ENCODE results near the gene COL24A1.
"Not testable (repeated sequence)": the region's sequence is repeated elsewhere in the genome, so short reads cannot be mapped to it uniquely, and the experiment has no call there.

Gene COL24A1

GRCh38 chr1:86072474-86072873, 84.1 kb downstream of the COL24A1 start:
- H3K9me3 Mint-ChIP-seq; H3K27me3 Mint-ChIP-seq; H3K36me3 Mint-ChIP-seq (ENCODE audit: low read depth); H3K4me3 Mint-ChIP-seq; H3K4me1 Mint-ChIP-seq; H3K27ac Mint-ChIP-seq; ATAC-seq; DNase-seq: not testable (repeated sequence)

- not testable (repeated sequence) for DNase-seq; H3K27me3 Mint-ChIP-seq; H3K4me3 Mint-ChIP-seq; ATAC-seq; H3K9me3 Mint-ChIP-seq; H3K36me3 Mint-ChIP-seq (ENCODE audit: low read depth); H3K4me1 Mint-ChIP-seq; H3K27ac Mint-ChIP-seq
Measured at GRCh38 chr1:86071870-86072269, 84.7 kb downstream of the COL24A1 start.

GRCh38 chr1:86069757-86070145, 86.8 kb downstream of the COL24A1 start:
- Mint-ChIP-seq H3K36me3 (ENCODE audit: low read depth) (no peaks in the 10 kb centered on the region), H3K27ac (no peak overlapping the region), H3K27me3 (no peaks in the 10 kb centered on the region), H3K4me3 (no peak overlapping the region), H3K4me1 (no peaks in the 10 kb centered on the region), H3K9me3 (peaks cover 4% of the 10 kb centered on the region)
- DNase-seq (no peak), ATAC-seq (no peak)

- Mint-ChIP-seq H3K9me3 (peaks cover 4% of the 10 kb centered on the region), H3K36me3 (ENCODE audit: low read depth) (no peaks in the 10 kb centered on the region), H3K27ac (no peak overlapping the region), H3K27me3 (no peaks in the 10 kb centered on the region), H3K4me1 (no peaks in the 10 kb centered on the region), H3K4me3 (no peak overlapping the region)
- no peak for DNase-seq
- no peak for ATAC-seq
Measured at GRCh38 chr1:86068841-86069756, 87.5 kb downstream of the COL24A1 start.

GRCh38 chr1:86068271-86068721, 88.3 kb downstream of the COL24A1 start:
- H3K4me3 Mint-ChIP-seq = no peak overlapping the region
- H3K27me3 Mint-ChIP-seq = no peaks in the 10 kb centered on the region
- H3K9me3 Mint-ChIP-seq = peaks cover 4% of the 10 kb centered on the region
- no peak overlapping the region for H3K27ac Mint-ChIP-seq
- ATAC-seq (no peak), DNase-seq (no peak)
- no peaks in the 10 kb centered on the region for H3K36me3 Mint-ChIP-seq (ENCODE audit: low read depth)
- no peaks in the 10 kb centered on the region for H3K4me1 Mint-ChIP-seq

GRCh38 chr1:86067626-86068025, 88.9 kb downstream of the COL24A1 start:
- H3K27me3 Mint-ChIP-seq = no peaks in the 10 kb centered on the region
- no peak overlapping the region for H3K27ac Mint-ChIP-seq
- DNase-seq (no peak), ATAC-seq (no peak)
- no peaks in the 10 kb centered on the region for H3K36me3 Mint-ChIP-seq (ENCODE audit: low read depth)
- no peaks in the 10 kb centered on the region for H3K9me3 Mint-ChIP-seq
- H3K4me3 Mint-ChIP-seq = no peak overlapping the region
- no peaks in the 10 kb centered on the region for H3K4me1 Mint-ChIP-seq

GRCh38 chr1:86064899-86065298, 91.7 kb downstream of the COL24A1 start:
- Mint-ChIP-seq H3K9me3 (no peaks in the 10 kb centered on the region), H3K4me1 (no peaks in the 10 kb centered on the region)
- ATAC-seq = no peak

GRCh38 chr1:86063721-86064120, 92.9 kb downstream of the COL24A1 start:
- Mint-ChIP-seq H3K9me3 (no peaks in the 10 kb centered on the region), H3K4me3 (no peak overlapping the region), H3K27ac (no peak overlapping the region), H3K27me3 (no peaks in the 10 kb centered on the region), H3K36me3 (ENCODE audit: low read depth) (no peaks in the 10 kb centered on the region), H3K4me1 (no peaks in the 10 kb centered on the region)
- DNase-seq (no peak), ATAC-seq (no peak)

More at GRCh38 chr1:86064899-86065298, 91.7 kb downstream of the COL24A1 start:
- DNase-seq = no peak
- no peaks in the 10 kb centered on the region for H3K36me3 Mint-ChIP-seq (ENCODE audit: low read depth)
- H3K27ac Mint-ChIP-seq = no peak overlapping the region
- no peak overlapping the region for H3K4me3 Mint-ChIP-seq
- no peaks in the 10 kb centered on the region for H3K27me3 Mint-ChIP-seq

GRCh38 chr1:86062453-86062852, 94.1 kb downstream of the COL24A1 start:
- no peak for ATAC-seq
- DNase-seq = no peak
- Mint-ChIP-seq H3K27me3 (no peaks in the 10 kb centered on the region), H3K36me3 (ENCODE audit: low read depth) (no peaks in the 10 kb centered on the region), H3K9me3 (no peaks in the 10 kb centered on the region), H3K4me1 (no peaks in the 10 kb centered on the region), H3K4me3 (no peak overlapping the region), H3K27ac (no peak overlapping the region)

- Mint-ChIP-seq H3K27ac (no peak overlapping the region), H3K27me3 (no peaks in the 10 kb centered on the region), H3K9me3 (no peaks in the 10 kb centered on the region), H3K36me3 (ENCODE audit: low read depth) (no peaks in the 10 kb centered on the region), H3K4me3 (no peak overlapping the region), H3K4me1 (no peaks in the 10 kb centered on the region)
- DNase-seq = no peak
- ATAC-seq = no peak
Measured at GRCh38 chr1:86061551-86061990, 95.0 kb downstream of the COL24A1 start.

GRCh38 chr1:86054396-86054795, 102.2 kb downstream of the COL24A1 start:
- DNase-seq (no peak), ATAC-seq (no peak)
- no peak overlapping the region for H3K4me3 Mint-ChIP-seq
- H3K27ac Mint-ChIP-seq = no peak overlapping the region
- H3K4me1 Mint-ChIP-seq = no peaks in the 10 kb centered on the region
- no peaks in the 10 kb centered on the region for H3K9me3 Mint-ChIP-seq
- H3K36me3 Mint-ChIP-seq (ENCODE audit: low read depth) = no peaks in the 10 kb centered on the region
- no peaks in the 10 kb centered on the region for H3K27me3 Mint-ChIP-seq

GRCh38 chr1:86052948-86053698, 103.4 kb downstream of the COL24A1 start:
- Mint-ChIP-seq H3K4me3 (no peak overlapping the region), H3K4me1 (no peaks in the 10 kb centered on the region), H3K9me3 (no peaks in the 10 kb centered on the region), H3K27me3 (no peaks in the 10 kb centered on the region), H3K27ac (no peak overlapping the region), H3K36me3 (ENCODE audit: low read depth) (no peaks in the 10 kb centered on the region)
- ATAC-seq (no peak), DNase-seq (no peak)

GRCh38 chr1:86035101-86035500, 121.5 kb downstream of the COL24A1 start:
- ATAC-seq (no peak), DNase-seq (no peak)
- no peaks in the 10 kb centered on the region for H3K4me1 Mint-ChIP-seq
- H3K9me3 Mint-ChIP-seq = no peaks in the 10 kb centered on the region
- no peak overlapping the region for H3K27ac Mint-ChIP-seq
- H3K27me3 Mint-ChIP-seq = peaks cover 3% of the 10 kb centered on the region
- no peak overlapping the region for H3K4me3 Mint-ChIP-seq
- no peaks in the 10 kb centered on the region for H3K36me3 Mint-ChIP-seq (ENCODE audit: low read depth)

GRCh38 chr1:86030180-86030579, 126.4 kb downstream of the COL24A1 start:
- Mint-ChIP-seq H3K36me3 (ENCODE audit: low read depth) (no peaks in the 10 kb centered on the region), H3K27ac (no peak overlapping the region), H3K4me3 (no peak overlapping the region), H3K27me3 (peaks cover 3% of the 10 kb centered on the region), H3K9me3 (no peaks in the 10 kb centered on the region), H3K4me1 (no peaks in the 10 kb centered on the region)
- DNase-seq (no peak), ATAC-seq (no peak)
